ENCODE measurements around the gene TAB2. TPM values are rescaled to one million over a fixed set of nuclear protein-coding genes. Genes with fewer than 3 reads are reported as not detected.

TAB2 gene
- total RNA-seq, 1 donor from 2014 or later: 50.2 TPM

Small RNA genes lying within 50 kb of the gene (small RNA-seq; reads per million reads assigned to genes)
- not detected for gene RN7SL234P (ENCODE audit: low replicate concordance)

Other genes starting within 250 kb of the TAB2 start
- 5.5 TPM for gene SUMO4, start 82.5 kb downstream of the TAB2 start, total RNA-seq
- gene ZC3H12D, start 167.3 kb downstream of the TAB2 start, total RNA-seq: 0.72 TPM
- gene PPIL4, start 228.3 kb downstream of the TAB2 start, total RNA-seq: 45.5 TPM
- gene GINM1, start 248.7 kb downstream of the TAB2 start, total RNA-seq: 56.1 TPM